Loucy (cell line): ENCODE results near the gene RSKR.

Source experiments
- EZH2phosphoT487 ChIP-seq: fragments of 200-600 bp; IDR thresholded peaks from 2 replicates; pipeline ENCODE4 v1.6.1; 2018; ENCODE audit warnings: antibody characterized with exemption, mild to moderate bottlenecking, moderate library complexity, borderline replicate concordance
- TF ChIP-seq, protein P1 (sequence below): fragments of 200-600 bp; sonication (generic); conservative IDR thresholded peaks from 2 replicates; pipeline ENCODE4 v1.5.1; 2014; ENCODE audit warnings: mild to moderate bottlenecking, antibody characterized with exemption, low read length

DNA sequence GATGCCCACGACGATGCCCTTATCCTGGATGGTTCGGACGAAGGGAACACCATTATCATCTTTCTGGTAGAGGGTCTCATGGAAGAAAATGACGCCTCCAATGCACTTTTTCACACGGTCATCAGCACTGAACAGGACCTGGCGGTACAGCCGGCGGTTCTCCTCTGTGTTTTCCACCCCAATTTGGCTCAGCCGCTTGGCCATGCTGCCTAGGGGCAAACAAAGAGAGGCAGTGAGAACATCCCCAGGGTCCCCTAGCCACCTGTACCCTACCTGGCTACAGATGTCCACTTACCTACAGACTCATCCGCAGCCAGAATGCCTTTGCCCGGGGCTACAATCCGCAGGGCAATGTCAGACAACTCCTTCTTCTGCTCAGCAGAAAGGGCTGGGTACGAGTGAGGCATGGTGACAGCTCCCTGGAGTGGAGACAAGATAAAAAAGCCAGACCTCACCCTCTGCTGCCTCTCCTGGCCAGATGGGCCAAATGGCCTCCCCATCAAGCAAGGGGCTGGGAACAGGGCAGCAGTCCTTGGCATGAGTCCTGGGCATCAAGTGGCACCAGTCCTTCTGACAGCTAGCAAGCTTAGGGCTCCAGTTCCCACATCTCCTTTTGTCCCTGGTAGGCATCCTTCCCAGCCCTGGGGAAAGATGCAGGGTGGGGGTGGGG lies 38.7 kb downstream of the RSKR start:
- TF ChIP-seq, protein P1, sequence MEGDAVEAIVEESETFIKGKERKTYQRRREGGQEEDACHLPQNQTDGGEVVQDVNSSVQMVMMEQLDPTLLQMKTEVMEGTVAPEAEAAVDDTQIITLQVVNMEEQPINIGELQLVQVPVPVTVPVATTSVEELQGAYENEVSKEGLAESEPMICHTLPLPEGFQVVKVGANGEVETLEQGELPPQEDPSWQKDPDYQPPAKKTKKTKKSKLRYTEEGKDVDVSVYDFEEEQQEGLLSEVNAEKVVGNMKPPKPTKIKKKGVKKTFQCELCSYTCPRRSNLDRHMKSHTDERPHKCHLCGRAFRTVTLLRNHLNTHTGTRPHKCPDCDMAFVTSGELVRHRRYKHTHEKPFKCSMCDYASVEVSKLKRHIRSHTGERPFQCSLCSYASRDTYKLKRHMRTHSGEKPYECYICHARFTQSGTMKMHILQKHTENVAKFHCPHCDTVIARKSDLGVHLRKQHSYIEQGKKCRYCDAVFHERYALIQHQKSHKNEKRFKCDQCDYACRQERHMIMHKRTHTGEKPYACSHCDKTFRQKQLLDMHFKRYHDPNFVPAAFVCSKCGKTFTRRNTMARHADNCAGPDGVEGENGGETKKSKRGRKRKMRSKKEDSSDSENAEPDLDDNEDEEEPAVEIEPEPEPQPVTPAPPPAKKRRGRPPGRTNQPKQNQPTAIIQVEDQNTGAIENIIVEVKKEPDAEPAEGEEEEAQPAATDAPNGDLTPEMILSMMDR: no peak; the same call in 1 of the 2 replicates
- TF ChIP-seq EZH2phosphoT487: no peak
